GM23338 (cell line): Measurements from ENCODE around the gene ARID1B. TPM values are rescaled to one million over a fixed set of nuclear protein-coding genes. Genes with fewer than 3 reads are reported as not detected.

Experiments
- ATAC-seq: fragments of 200-7000 bp; cut with Tn5 transposase; 3 replicates; pipeline ENCODE4 v1.9.1; 2020
- DNase-seq: peaks from one replicate; pipeline ENCODE4 v3.0.0-alpha.2; 2015; ENCODE audit warnings: low spot score
- H2AFZ ChIP-seq: fragments of 200-600 bp; sonication (generic); 2 replicates; pipeline ENCODE4 v1.8.0; 2016; ENCODE audit warnings: antibody characterized with exemption, mild to moderate bottlenecking, moderate library complexity
- H3F3A ChIP-seq: fragments of 200-600 bp; sonication (generic); replicated peaks from 2 replicates; pipeline ENCODE4 v1.8.0; 2017; ENCODE audit warnings: antibody characterized with exemption, mixed run types, low read depth
- H3K27ac ChIP-seq: fragments of 200-600 bp; sonication (generic); 2 replicates; pipeline ENCODE4 v1.6.1; 2016; ENCODE audit warnings: low read depth
- H3K27me3 ChIP-seq: fragments of 200-600 bp; sonication (generic); 2 replicates; pipeline ENCODE4 v1.8.0; 2016; ENCODE audit warnings: mild to moderate bottlenecking, mixed run types, moderate library complexity; ENCODE audit not compliant: insufficient read depth
- H3K36me3 ChIP-seq: fragments of 200-600 bp; sonication (generic); 2 replicates; pipeline ENCODE4 v1.8.0; 2016; ENCODE audit warnings: mild to moderate bottlenecking; ENCODE audit not compliant: insufficient read depth
- H3K4me1 ChIP-seq: fragments of 200-600 bp; sonication (generic); 2 replicates; pipeline ENCODE4 v1.8.0; 2016; ENCODE audit warnings: mild to moderate bottlenecking, moderate library complexity; ENCODE audit not compliant: insufficient read depth
- H3K4me2 ChIP-seq: fragments of 200-600 bp; sonication (generic); 2 replicates; pipeline ENCODE4 v1.7.1; 2017; ENCODE audit warnings: mixed run types
- H3K4me3 ChIP-seq: fragments of 200-600 bp; sonication (generic); 2 replicates; pipeline ENCODE4 v1.6.1; 2016; ENCODE audit warnings: mixed run types
- H3K79me2 ChIP-seq: fragments of 200-600 bp; sonication (generic); replicated peaks from 2 replicates; pipeline ENCODE4 v1.8.0; 2017; ENCODE audit warnings: mild to moderate bottlenecking; ENCODE audit not compliant: insufficient read depth
- H3K9me2 ChIP-seq: fragments of 200-600 bp; sonication (generic); 2 replicates; pipeline ENCODE4 v1.8.0; 2017; ENCODE audit not compliant: insufficient read depth
- H4K20me1 ChIP-seq: fragments of 200-600 bp; sonication (generic); replicated peaks from 2 replicates; pipeline ENCODE4 v1.8.0; 2017; ENCODE audit warnings: mild to moderate bottlenecking; ENCODE audit not compliant: insufficient read depth
- H3K27ac Mint-ChIP-seq: 2 replicates; pipeline ENCODE4 v1.8.0; 2020; ENCODE audit warnings: inconsistent platforms, mild to moderate bottlenecking, moderate library complexity, mixed read lengths
- H3K27me3 Mint-ChIP-seq: 3 replicates; pipeline ENCODE4 v1.8.0; 2022; ENCODE audit warnings: low read depth, mild to moderate bottlenecking, moderate library complexity, mixed read lengths, inconsistent platforms; ENCODE audit not compliant: insufficient read depth, poor library complexity
- H3K36me3 Mint-ChIP-seq: 3 replicates; pipeline ENCODE4 v1.8.0; 2021; ENCODE audit warnings: low read depth, mild to moderate bottlenecking, inconsistent platforms, moderate library complexity, mixed read lengths
- H3K4me1 Mint-ChIP-seq: 3 replicates; pipeline ENCODE4 v1.8.0; 2020; ENCODE audit warnings: mild to moderate bottlenecking, inconsistent platforms, mixed read lengths
- H3K4me3 Mint-ChIP-seq: 3 replicates; pipeline ENCODE4 v1.8.0; 2021; ENCODE audit warnings: moderate library complexity, mild to moderate bottlenecking, inconsistent platforms, mixed read lengths
- H3K9me3 Mint-ChIP-seq: 3 replicates; pipeline ENCODE4 v1.8.0; 2020; ENCODE audit warnings: moderate library complexity, mild to moderate bottlenecking, inconsistent platforms, mixed read lengths
- CREB1 ChIP-seq: fragments of 250-450 bp; sonication (Bioruptor Pico); IDR thresholded peaks from 2 replicates; pipeline ENCODE4 v1.5.0; 2020; ENCODE audit warnings: low read depth, mild to moderate bottlenecking, moderate library complexity
- CTCF ChIP-seq, 2 experiments: fragments of 200-600 bp in 1 of 2; sonication (generic) in 1 of 2; conservative IDR thresholded peaks; 2 replicates each; pipeline versions ENCODE4 v1.5.1 to v1.6.1; 2016 to 2017; ENCODE audit warnings: antibody characterized with exemption in 2 of 2, low read depth in 2 of 2, mild to moderate bottlenecking in 2 of 2, moderate library complexity in 1 of 2
- ETS1 ChIP-seq: IDR thresholded peaks from 2 replicates; pipeline ENCODE4 v1.6.1; 2016; ENCODE audit warnings: antibody characterized with exemption
- NANOG ChIP-seq: IDR thresholded peaks from 2 replicates; pipeline ENCODE4 v1.6.1; 2016; ENCODE audit warnings: antibody characterized with exemption, borderline replicate concordance
- POLR2AphosphoS5 ChIP-seq: IDR thresholded peaks from 2 replicates; pipeline ENCODE4 v1.6.1; 2016; ENCODE audit warnings: antibody characterized with exemption, low read depth
- ZNF114 ChIP-seq: fragments of 250-450 bp; sonication (Bioruptor Pico); IDR thresholded peaks from 2 replicates; pipeline ENCODE4 v1.5.0; 2020; ENCODE audit warnings: mild to moderate bottlenecking, moderate library complexity
- ZNF331 ChIP-seq: fragments of 250-450 bp; sonication (Bioruptor Pico); IDR thresholded peaks from 2 replicates; pipeline ENCODE4 v1.5.0; 2020; ENCODE audit warnings: low read depth, mild to moderate bottlenecking, moderate library complexity
- ZNF462 ChIP-seq: fragments of 250-450 bp; sonication (Bioruptor Pico); IDR thresholded peaks from 2 replicates; pipeline ENCODE4 v1.5.0; 2020; ENCODE audit warnings: mild to moderate bottlenecking, moderate library complexity
- polyA plus RNA-seq: library from polyadenylated mRNA; unstranded; fragments of >200 nt; fragmentation: Nextera tagmentation; extraction: Ambion mirVana; gene quantifications from 2 replicates; pipeline ENCODE4 v1.2.1, GENCODE V29; 2016
- total RNA-seq: library from RNA; depleted of rRNA; stranded (reverse); fragments of >200 nt; shearing (Covaris generic); gene quantifications from 2 replicates; pipeline ENCODE4 v1.2.3, GENCODE V29; 2014

ARID1B gene
- total and polyA plus RNA-seq, 2 experiments from 2014 or later: 59.3 to 72.2 TPM

GRCh38 chr6:157171801-157172200 is 394.6 kb downstream of the ARID1B start:
- H3K9me2 ChIP-seq: no peaks in the 10 kb centered on the region
- no peaks in the 10 kb centered on the region for H3F3A ChIP-seq
- DNase-seq: no peak
- peaks cover 39% of the 10 kb centered on the region for H3K4me1 Mint-ChIP-seq
- H3K36me3 ChIP-seq: no peaks in the 10 kb centered on the region
- 0 out of 2 replicates have a peak overlapping the region, but pooled peaks have one; percentile 14 for H3K27ac ChIP-seq
- H4K20me1 ChIP-seq: no peaks in the 10 kb centered on the region
- H3K79me2 ChIP-seq: no peaks in the 10 kb centered on the region
- no peak overlapping the region for H3K4me3 Mint-ChIP-seq
- no peak for TF ChIP-seq ZNF114
- TF ChIP-seq CREB1 (CRISPR knock-in tag): no peak
- no peak for TF ChIP-seq ETS1
- no peak for TF ChIP-seq NANOG
- no peak for TF ChIP-seq POLR2AphosphoS5
- H3K27me3 ChIP-seq: no peaks in the 10 kb centered on the region
- peak overlapping the region; percentile 47; the same call in 1 of the 2 replicates for H3K27ac Mint-ChIP-seq
- no peak overlapping the region for H3K4me2 ChIP-seq
- no peak overlapping the region for H2AFZ ChIP-seq
- peaks cover 3% of the 10 kb centered on the region for H3K27me3 Mint-ChIP-seq
- no peak overlapping the region for H3K4me3 ChIP-seq
- H3K36me3 Mint-ChIP-seq: peaks cover 12% of the 10 kb centered on the region; the same call in 2 of the 3 replicates
- H3K4me1 ChIP-seq: peaks cover 9% of the 10 kb centered on the region
- ATAC-seq: no peak
- H3K9me3 Mint-ChIP-seq: no peaks in the 10 kb centered on the region

- Mint-ChIP-seq H3K4me3 (no peak overlapping the region), H3K9me3 (no peaks in the 10 kb centered on the region), H3K36me3 (peaks cover 12% of the 10 kb centered on the region; the same call in 2 of the 3 replicates), H3K4me1 (peaks cover 39% of the 10 kb centered on the region), H3K27ac (peak overlapping the region; percentile 47; the same call in 1 of the 2 replicates), H3K27me3 (peaks cover 3% of the 10 kb centered on the region)
- H3F3A ChIP-seq: no peaks in the 10 kb centered on the region
- H3K36me3 ChIP-seq: no peaks in the 10 kb centered on the region
- H3K4me3 ChIP-seq: no peak overlapping the region
- no peak overlapping the region for H2AFZ ChIP-seq
- no peaks in the 10 kb centered on the region for H4K20me1 ChIP-seq
- H3K27me3 ChIP-seq: no peaks in the 10 kb centered on the region
- no peaks in the 10 kb centered on the region for H3K79me2 ChIP-seq
- H3K27ac ChIP-seq: 0 out of 2 replicates have a peak overlapping the region, but pooled peaks have one; percentile 14
- peaks cover 9% of the 10 kb centered on the region for H3K4me1 ChIP-seq
- H3K9me2 ChIP-seq: no peaks in the 10 kb centered on the region
- ATAC-seq: peak; percentile 45
- no peak overlapping the region for H3K4me2 ChIP-seq
- DNase-seq: no peak
- TF ChIP-seq POLR2AphosphoS5: no peak
- no peak for TF ChIP-seq ZNF331
- no peak for TF ChIP-seq CREB1 (CRISPR knock-in tag)
- no peak for TF ChIP-seq CTCF (conservative IDR thresholded peaks at IDR 0.05; ENCODE audit: low read depth in 2 of 2)
- no peak for TF ChIP-seq ZNF462 (CRISPR knock-in tag)
These were observed 395.1 kb downstream of the ARID1B start for GRCh38 chr6:157172231-157172701.
